HCT116 (cell line): ENCODE data around the gene MLC1. TPM values are rescaled to one million over a fixed set of nuclear protein-coding genes. Genes with fewer than 3 reads are reported as not detected.

Experiments used
- ATAC-seq: fragments of 200-7000 bp; cut with Tn5 transposase; 2 replicates; pipeline ENCODE4 v1.9.1; 2020; ENCODE audit warnings: mild to moderate bottlenecking, moderate library complexity
- BruUV-seq: library from RNA; stranded (reverse); fragments of 400-500 nt; replicated peaks from 2 replicates; lab custom pipeline; 2021; lab: Mats Ljungman, UMichigan
- CTCF ChIA-PET: fragments of 300-600 bp; sonication (Branson Sonifier 250); formaldehyde crosslinking; loops from one replicate; lab custom pipeline; 2021; ENCODE audit warnings: antibody characterized with exemption; lab: Charles Lee
- POLR2A ChIA-PET: fragments of 300-600, 350-600 bp; sonication (Branson Sonifier 250); formaldehyde crosslinking; loops from one replicate; lab custom pipeline; 2021; ENCODE audit warnings: antibody characterized with exemption; lab: Charles Lee
- RAD21 ChIA-PET, 2 experiments: fragments of 300-600 bp; sonication (Branson Sonifier 250); formaldehyde crosslinking; loops; one replicate each; lab custom pipeline; 2023; ENCODE audit warnings: low total read pairs in 2 of 2; ENCODE audit not compliant: uncharacterized antibody in 2 of 2, unreplicated experiment in 2 of 2, low non-redundant PET in 1 of 2; lab: Charles Lee
- DNase-seq: peaks from one replicate; pipeline ENCODE4 v3.0.0-alpha.2; 2010; ENCODE audit warnings: low read depth, low spot score
- H2AFZ ChIP-seq: fragments of 200-600 bp; shearing (Covaris generic), sonication (generic); 2 replicates; pipeline ENCODE4 v1.6.1; 2017; ENCODE audit warnings: low read depth, mixed run types, mixed read lengths, antibody characterized with exemption, low read length; ENCODE audit not compliant: poor library complexity, severe bottlenecking
- H3K27ac ChIP-seq: 2 replicates; pipeline ENCODE4 v1.5.1; 2012; ENCODE audit warnings: low read depth, low read length
- H3K27me3 ChIP-seq: fragments of 200-600 bp; sonication (generic); 2 replicates; pipeline ENCODE4 v1.6.1; 2016; ENCODE audit warnings: mixed run types, low read length, mixed read lengths; ENCODE audit not compliant: insufficient read depth
- H3K36me3 ChIP-seq, 2 experiments: fragments of 200-500 bp in 1 of 2; fragments of 200-600 bp in 1 of 2; sonication (Bioruptor generic) in 1 of 2; sonication (generic) in 1 of 2; 2 replicates each; pipeline versions ENCODE4 v1.5.1 to v1.6.1; 2014 to 2016; ENCODE audit warnings: low read length in 2 of 2, inconsistent platforms in 1 of 2, mixed read lengths in 1 of 2, mixed run types in 1 of 2; ENCODE audit not compliant: insufficient read depth in 2 of 2, control insufficient read depth in 1 of 2
- H3K4me1 ChIP-seq, 2 experiments: fragments of 200-600 bp in 1 of 2; sonication (generic) in 1 of 2; 2 replicates each; pipeline versions ENCODE4 v1.5.1 to v1.6.1; 2012 to 2017; ENCODE audit warnings: low read length in 2 of 2, inconsistent platforms in 1 of 2, mild to moderate bottlenecking in 1 of 2, mixed read lengths in 1 of 2, mixed run types in 1 of 2, moderate library complexity in 1 of 2; ENCODE audit not compliant: insufficient read depth in 2 of 2, control insufficient read depth in 1 of 2
- H3K4me2 ChIP-seq: fragments of 200-600 bp; sonication (generic); 2 replicates; pipeline ENCODE4 v1.6.1; 2017; ENCODE audit warnings: mixed run types, low read length, mixed read lengths
- H3K4me3 ChIP-seq, 2 experiments: fragments of 200-600 bp in 1 of 2; sonication (generic) in 1 of 2; replicated peaks in 1 of 2; 2 replicates each; pipeline ENCODE4 v1.5.1; 2011 to 2016; ENCODE audit warnings: low read length in 2 of 2, control low read depth in 1 of 2, low read depth in 1 of 2, mild to moderate bottlenecking in 1 of 2, mixed read lengths in 1 of 2, mixed run types in 1 of 2
- H3K79me2 ChIP-seq: fragments of 200-600 bp; sonication (generic); 2 replicates; pipeline ENCODE4 v1.6.1; 2017; ENCODE audit warnings: mild to moderate bottlenecking, mixed run types, low read length, moderate library complexity, mixed read lengths; ENCODE audit not compliant: insufficient read depth
- H3K9ac ChIP-seq: fragments of 200-600 bp; sonication (generic); 2 replicates; pipeline ENCODE4 v1.6.1; 2016; ENCODE audit warnings: low read length, mixed read lengths
- H3K9me2 ChIP-seq: fragments of 200-600 bp; sonication (generic), shearing (Covaris generic); 2 replicates; pipeline ENCODE4 v1.6.1; 2017; ENCODE audit warnings: mixed run types, mild to moderate bottlenecking, moderate library complexity; ENCODE audit not compliant: insufficient read depth
- H3K9me3 ChIP-seq, 2 experiments: fragments of 200-500 bp in 1 of 2; fragments of 200-600 bp in 1 of 2; sonication (Bioruptor generic) in 1 of 2; sonication (generic) in 1 of 2; 2 replicates each; pipeline ENCODE4 v1.6.1; 2014 to 2017; ENCODE audit warnings: low read length in 2 of 2, mixed read lengths in 2 of 2, inconsistent platforms in 1 of 2, low read depth in 1 of 2, mild to moderate bottlenecking in 1 of 2, mixed run types in 1 of 2, moderate library complexity in 1 of 2; ENCODE audit not compliant: control insufficient read depth in 1 of 2, insufficient read depth in 1 of 2
- H4K20me1 ChIP-seq: fragments of 200-600 bp; sonication (generic), shearing (Covaris generic); 2 replicates; pipeline ENCODE4 v1.6.1; 2017; ENCODE audit warnings: mixed run types, mild to moderate bottlenecking, moderate library complexity; ENCODE audit not compliant: insufficient read depth
- CBX3 ChIP-seq: IDR thresholded peaks from 2 replicates; pipeline ENCODE4 v1.6.1; 2012; ENCODE audit warnings: low read depth
- CEBPB ChIP-seq: IDR thresholded peaks from 2 replicates; pipeline ENCODE4 v1.6.1; 2012; ENCODE audit warnings: low read depth
- EGR1 ChIP-seq: IDR thresholded peaks from 2 replicates; pipeline ENCODE4 v1.6.1; 2012; ENCODE audit warnings: low read depth
- EZH2 ChIP-seq: fragments of 200-600 bp; sonication (generic); IDR thresholded peaks from 2 replicates; pipeline ENCODE4 v1.6.1; 2017; ENCODE audit warnings: antibody characterized with exemption, mixed run types
- JUND ChIP-seq: IDR thresholded peaks from 2 replicates; pipeline ENCODE4 v1.6.1; 2012
- POLR2AphosphoS5 ChIP-seq: IDR thresholded peaks from 2 replicates; pipeline ENCODE4 v1.6.1; 2011; ENCODE audit warnings: mild to moderate bottlenecking, low read depth, low read length, moderate library complexity
- RAD21 ChIP-seq: IDR thresholded peaks from 2 replicates; pipeline ENCODE4 v1.6.1; 2012; ENCODE audit warnings: low read depth, mild to moderate bottlenecking
- SIN3A ChIP-seq: IDR thresholded peaks from 2 replicates; pipeline ENCODE4 v1.6.1; 2012; ENCODE audit warnings: low read depth
- SP1 ChIP-seq: IDR thresholded peaks from 2 replicates; pipeline ENCODE4 v1.6.1; 2012; ENCODE audit warnings: low read depth
- SRF ChIP-seq: IDR thresholded peaks from 2 replicates; pipeline ENCODE4 v1.6.1; 2012; ENCODE audit warnings: low read depth
- YY1 ChIP-seq: IDR thresholded peaks from 2 replicates; pipeline ENCODE4 v1.6.1; 2011; ENCODE audit warnings: low read length, low read depth, moderate library complexity, mild to moderate bottlenecking; ENCODE audit not compliant: insufficient replicate concordance; ENCODE audit errors: extremely low read depth
- ZNF274 ChIP-seq: fragments of 200-500 bp; sonication (Bioruptor generic); IDR thresholded peaks from 2 replicates; pipeline ENCODE4 v1.6.1; 2014; ENCODE audit warnings: mild to moderate bottlenecking, low read depth, low read length, inconsistent platforms
- intact Hi-C: fragments of 100-400 bp; cut with micrococcal nuclease; formaldehyde crosslinking; loops from 2 replicates; pipeline ENCODE4 v1.10.0; 2022
- total RNA-seq: library from RNA; stranded (reverse); gene quantifications from one replicate; pipeline ENCODE4 v1.2.1, GENCODE V29; 2021; ENCODE audit not compliant: unreplicated experiment
- TF ChIP-seq, protein P1 (sequence below), 3 experiments: fragments of 200-600 bp in 1 of 3; sonication (generic) in 1 of 3; IDR thresholded peaks in 2 of 3; conservative IDR thresholded peaks in 1 of 3; 2 replicates each; pipeline ENCODE4 v1.5.1; 2012 to 2017; ENCODE audit warnings: low read depth in 2 of 3, low read length in 2 of 3, antibody characterized with exemption in 1 of 3, borderline replicate concordance in 1 of 3, control low read depth in 1 of 3, mild to moderate bottlenecking in 1 of 3, mixed read lengths in 1 of 3, mixed run types in 1 of 3, moderate library complexity in 1 of 3; ENCODE audit not compliant: insufficient read depth in 1 of 3

The MLC1 gene
- total RNA-seq, 1 experiment from 2014 or later: not detected

DNA sequence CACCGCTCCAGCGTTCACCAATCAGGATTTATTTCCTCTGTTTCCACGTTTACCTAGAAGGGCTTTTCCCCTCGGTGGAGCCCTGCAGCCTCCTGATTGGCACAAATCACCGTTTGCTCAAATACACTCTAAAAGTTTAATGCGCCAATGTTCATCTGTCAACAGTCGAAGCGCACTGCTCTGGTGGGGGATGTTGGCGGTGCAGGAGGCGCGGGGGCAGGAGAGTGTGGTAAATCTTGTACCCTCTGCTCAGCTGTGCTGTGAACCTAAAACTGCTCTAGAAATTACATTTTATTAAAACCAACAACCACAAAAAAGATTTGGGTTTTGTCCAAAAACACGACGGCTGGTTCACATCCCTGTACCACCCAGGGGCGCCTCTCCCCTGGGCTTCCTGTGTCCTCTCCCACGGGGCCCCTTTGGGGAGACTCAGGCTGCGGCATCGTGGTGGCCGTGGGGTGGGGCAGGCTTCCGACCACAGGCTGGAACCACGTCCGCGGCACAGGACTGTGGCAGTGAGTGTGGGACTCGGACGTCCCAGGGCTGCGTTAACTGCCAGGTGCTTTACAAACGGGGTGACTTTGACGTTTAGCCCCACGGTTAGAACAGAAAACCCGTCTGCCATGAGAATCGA is 40.6 kb downstream of the MLC1 start:
- POLR2A ChIA-PET: no interaction called here

DNA sequence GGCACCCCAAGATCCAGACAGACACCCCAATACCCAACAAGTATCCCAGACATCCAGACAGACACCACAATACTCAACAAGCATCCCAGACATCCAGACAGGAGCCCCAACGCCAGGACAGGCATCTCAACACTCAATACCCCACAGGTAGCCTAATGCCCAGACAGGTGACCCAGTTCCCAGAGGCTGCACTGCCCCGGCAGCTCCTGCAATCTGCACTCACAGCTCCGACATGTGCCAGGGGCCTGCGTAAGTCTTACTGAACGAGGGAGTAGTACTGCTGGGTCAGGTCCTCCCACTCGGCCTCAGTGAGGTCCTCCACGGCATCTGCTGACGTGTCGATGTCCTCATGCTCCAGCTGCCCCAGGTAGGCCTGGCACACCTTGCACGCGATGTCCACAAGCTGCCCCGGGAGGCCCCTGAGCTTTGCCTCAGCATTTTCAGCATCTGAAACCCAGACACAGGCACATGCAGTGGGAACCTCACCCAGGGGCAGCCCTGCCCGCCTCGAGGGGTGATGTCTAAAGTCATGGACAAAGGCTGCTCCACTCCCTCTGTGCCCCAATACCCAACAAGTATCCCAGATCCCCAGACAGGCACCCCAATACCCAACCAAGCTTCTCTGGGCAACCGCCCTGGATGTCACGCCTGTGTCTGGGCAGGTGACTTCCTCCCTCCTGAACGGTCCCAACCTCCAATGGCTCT is 43.7 kb downstream of the MLC1 start:
- H3K36me3 ChIP-seq: no peaks in the 10 kb centered on the region
- TF ChIP-seq SRF: no peak
- TF ChIP-seq SP1: no peak
- no peak for TF ChIP-seq YY1
- no peak for TF ChIP-seq SIN3A
- no peak for TF ChIP-seq JUND
- TF ChIP-seq EZH2: no peak
- no peak for TF ChIP-seq EGR1
- TF ChIP-seq ZNF274: no peak
- no peak for TF ChIP-seq CEBPB
- no peak for TF ChIP-seq CBX3
- no peak for TF ChIP-seq RAD21
- TF ChIP-seq POLR2AphosphoS5: no peak
- TF ChIP-seq, protein P1, sequence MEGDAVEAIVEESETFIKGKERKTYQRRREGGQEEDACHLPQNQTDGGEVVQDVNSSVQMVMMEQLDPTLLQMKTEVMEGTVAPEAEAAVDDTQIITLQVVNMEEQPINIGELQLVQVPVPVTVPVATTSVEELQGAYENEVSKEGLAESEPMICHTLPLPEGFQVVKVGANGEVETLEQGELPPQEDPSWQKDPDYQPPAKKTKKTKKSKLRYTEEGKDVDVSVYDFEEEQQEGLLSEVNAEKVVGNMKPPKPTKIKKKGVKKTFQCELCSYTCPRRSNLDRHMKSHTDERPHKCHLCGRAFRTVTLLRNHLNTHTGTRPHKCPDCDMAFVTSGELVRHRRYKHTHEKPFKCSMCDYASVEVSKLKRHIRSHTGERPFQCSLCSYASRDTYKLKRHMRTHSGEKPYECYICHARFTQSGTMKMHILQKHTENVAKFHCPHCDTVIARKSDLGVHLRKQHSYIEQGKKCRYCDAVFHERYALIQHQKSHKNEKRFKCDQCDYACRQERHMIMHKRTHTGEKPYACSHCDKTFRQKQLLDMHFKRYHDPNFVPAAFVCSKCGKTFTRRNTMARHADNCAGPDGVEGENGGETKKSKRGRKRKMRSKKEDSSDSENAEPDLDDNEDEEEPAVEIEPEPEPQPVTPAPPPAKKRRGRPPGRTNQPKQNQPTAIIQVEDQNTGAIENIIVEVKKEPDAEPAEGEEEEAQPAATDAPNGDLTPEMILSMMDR (IDR thresholded peaks at IDR 0.05 in 2 of 3, conservative IDR thresholded peaks at IDR 0.05 in 1 of 3; ENCODE audit: borderline replicate concordance in 1 of 3, insufficient read depth in 1 of 3, low read depth in 2 of 3, low read length in 2 of 3): no peak
- no peak for DNase-seq
- H3K27ac ChIP-seq: no peak overlapping the region
- intact Hi-C loops: no loop called here
- no peak for ATAC-seq
- no peaks in the 10 kb centered on the region for H3K4me1 ChIP-seq
- RAD21 ChIA-PET: no interaction called here
- H3K27me3 ChIP-seq: no peaks in the 10 kb centered on the region
- no peak overlapping the region for H3K4me3 ChIP-seq
- H3K9me2 ChIP-seq: no peaks in the 10 kb centered on the region
- H3K9me3 ChIP-seq: peaks cover 0 to 16% of the 10 kb centered on the region in 2 experiments; a peak in 2 of 4 replicates
- no TSS peak for BruUV-seq
- no peaks in the 10 kb centered on the region for H3K79me2 ChIP-seq
- no peak overlapping the region for H2AFZ ChIP-seq
- CTCF ChIA-PET: no interaction called here
- H4K20me1 ChIP-seq: no peaks in the 10 kb centered on the region
- H3K4me2 ChIP-seq: no peak overlapping the region
- POLR2A ChIA-PET: no interaction called here
- no peak overlapping the region for H3K9ac ChIP-seq

More for the DNA sequence above, 40.6 kb downstream of the MLC1 start:
- no peak for ATAC-seq
- no peak for TF ChIP-seq JUND
- TF ChIP-seq, all 23 proteins: peak for 0
- no peak overlapping the region for H3K9ac ChIP-seq
- CTCF ChIA-PET: no interaction called here
- H3K4me1 ChIP-seq: no peaks in the 10 kb centered on the region
- no TSS peak for BruUV-seq
- intact Hi-C loops: no loop called here
- H3K9me3 ChIP-seq: peaks cover 0 to 4% of the 10 kb centered on the region in 2 experiments; a peak in 1 of 4 replicates
- H4K20me1 ChIP-seq: no peaks in the 10 kb centered on the region
- RAD21 ChIA-PET: no interaction called here
- H3K36me3 ChIP-seq: no peaks in the 10 kb centered on the region
- no peak overlapping the region for H3K4me3 ChIP-seq
- H3K27me3 ChIP-seq: no peaks in the 10 kb centered on the region
- no peak for DNase-seq
- no peak overlapping the region for H3K4me2 ChIP-seq
- no peak overlapping the region for H2AFZ ChIP-seq
- H3K27ac ChIP-seq: no peak overlapping the region
- no peaks in the 10 kb centered on the region for H3K79me2 ChIP-seq
- H3K9me2 ChIP-seq: no peaks in the 10 kb centered on the region
